Mesenchymal stem cell (in vitro differentiated cells and primary cell): ENCODE results near the gene SHANK2.

Experiments used
- DNase-seq: peaks from one replicate; pipeline ENCODE4 v3.0.0-alpha.2; 2013
- H2AFZ ChIP-seq: one replicate; pipeline ENCODE4 v1.6.1; 2013; ENCODE audit warnings: low read depth, mild to moderate bottlenecking, control low read depth, inconsistent platforms, low read length, moderate library complexity
- H2AK5ac ChIP-seq: 2 replicates; pipeline ENCODE4 v1.6.1; 2013; ENCODE audit warnings: low read length, moderate library complexity, mild to moderate bottlenecking, inconsistent platforms; ENCODE audit not compliant: severe bottlenecking
- H2BK120ac ChIP-seq: one replicate; pipeline ENCODE4 v1.6.1; 2013; ENCODE audit warnings: low read depth, mild to moderate bottlenecking, inconsistent platforms, low read length, moderate library complexity
- H2BK12ac ChIP-seq, 2 experiments: one replicate each; pipeline ENCODE4 v1.6.1; 2013; ENCODE audit warnings: inconsistent platforms in 2 of 2, low read length in 2 of 2, mild to moderate bottlenecking in 2 of 2, moderate library complexity in 2 of 2, control low read depth in 1 of 2
- H2BK15ac ChIP-seq: one replicate; pipeline ENCODE4 v1.6.1; 2013; ENCODE audit warnings: mild to moderate bottlenecking, low read depth, inconsistent platforms; ENCODE audit not compliant: poor library complexity, severe bottlenecking
- H2BK5ac ChIP-seq: 2 replicates; pipeline ENCODE4 v1.6.1; 2013; ENCODE audit warnings: low read depth, mild to moderate bottlenecking, low read length, control low read depth, inconsistent platforms; ENCODE audit not compliant: poor library complexity, severe bottlenecking
- H3K14ac ChIP-seq, 2 experiments: one replicate each; pipeline ENCODE4 v1.6.1; 2013; ENCODE audit warnings: inconsistent platforms in 2 of 2, low read length in 2 of 2, control low read depth in 1 of 2, mild to moderate bottlenecking in 1 of 2, moderate library complexity in 1 of 2
- H3K18ac ChIP-seq, 2 experiments: one replicate each; pipeline ENCODE4 v1.6.1; 2013; ENCODE audit warnings: inconsistent platforms in 2 of 2, low read length in 2 of 2, control low read depth in 1 of 2, low read depth in 1 of 2, mild to moderate bottlenecking in 1 of 2
- H3K23ac ChIP-seq, 2 experiments: one replicate each; pipeline ENCODE4 v1.6.1; 2013; ENCODE audit warnings: inconsistent platforms in 2 of 2, low read length in 2 of 2, mild to moderate bottlenecking in 2 of 2, moderate library complexity in 2 of 2, control low read depth in 1 of 2
- H3K27ac ChIP-seq: 2 replicates; pipeline ENCODE4 v1.5.1; 2013; ENCODE audit warnings: mild to moderate bottlenecking, moderate library complexity, low read length, control low read depth, inconsistent platforms; ENCODE audit not compliant: poor library complexity, severe bottlenecking
- H3K27me3 ChIP-seq, 2 experiments: 2 replicates each; pipeline versions ENCODE4 v1.6.1 to v1.7.0; 2013; ENCODE audit warnings: low read length in 2 of 2, mild to moderate bottlenecking in 2 of 2, moderate library complexity in 2 of 2, control low read depth in 1 of 2, inconsistent platforms in 1 of 2; ENCODE audit not compliant: control insufficient read depth in 1 of 2, insufficient read depth in 1 of 2
- H3K36me3 ChIP-seq, 2 experiments: 2 replicates each; pipeline versions ENCODE4 v1.6.1 to v1.7.0; 2013; ENCODE audit warnings: low read length in 2 of 2, control low read depth in 1 of 2, inconsistent platforms in 1 of 2, low read depth in 1 of 2, mild to moderate bottlenecking in 1 of 2; ENCODE audit not compliant: insufficient read depth in 2 of 2, control insufficient read depth in 1 of 2
- H3K4ac ChIP-seq, 2 experiments: one replicate each; pipeline ENCODE4 v1.6.1; 2013; ENCODE audit warnings: inconsistent platforms in 2 of 2, low read length in 2 of 2, mild to moderate bottlenecking in 2 of 2, moderate library complexity in 2 of 2, control low read depth in 1 of 2, low read depth in 1 of 2
- H3K4me1 ChIP-seq: 2 replicates; pipeline ENCODE4 v1.6.1; 2013; ENCODE audit warnings: low read depth, low read length, control low read depth; ENCODE audit not compliant: control insufficient read depth, insufficient read depth
- H3K4me2 ChIP-seq: 2 replicates; pipeline ENCODE4 v1.6.1; 2013; ENCODE audit warnings: low read length, mild to moderate bottlenecking, inconsistent platforms; ENCODE audit not compliant: poor library complexity, severe bottlenecking
- H3K4me3 ChIP-seq, 2 experiments: 2 replicates each; pipeline versions ENCODE4 v1.5.1 to v1.7.0; 2013; ENCODE audit warnings: low read length in 2 of 2, mild to moderate bottlenecking in 2 of 2, control low read depth in 1 of 2, low read depth in 1 of 2; ENCODE audit not compliant: insufficient read depth in 1 of 2
- H3K79me1 ChIP-seq: replicated peaks from 2 replicates; pipeline ENCODE4 v1.6.1; 2013; ENCODE audit warnings: mild to moderate bottlenecking, control low read depth, low read length, inconsistent platforms; ENCODE audit not compliant: poor library complexity, severe bottlenecking
- H3K9ac ChIP-seq: 2 replicates; pipeline ENCODE4 v1.7.0; 2013; ENCODE audit warnings: mild to moderate bottlenecking, low read length, moderate library complexity
- H3K9me3 ChIP-seq: 2 replicates; pipeline ENCODE4 v1.7.0; 2013; ENCODE audit warnings: mild to moderate bottlenecking, low read length; ENCODE audit not compliant: control insufficient read depth
- H4K8ac ChIP-seq: one replicate; pipeline ENCODE4 v1.6.1; 2013; ENCODE audit warnings: inconsistent platforms, mild to moderate bottlenecking, low read length, moderate library complexity
- H4K91ac ChIP-seq: one replicate; pipeline ENCODE4 v1.6.1; 2013; ENCODE audit warnings: mild to moderate bottlenecking, low read length, inconsistent platforms
- WGBS: methylation state at CpG from one replicate; pipeline ENCODE4 v1.1.7; 2013; ENCODE audit warnings: mixed read lengths; 5-methylcytosine and 5-hydroxymethylcytosine counted together

The SHANK2 gene

DNA sequence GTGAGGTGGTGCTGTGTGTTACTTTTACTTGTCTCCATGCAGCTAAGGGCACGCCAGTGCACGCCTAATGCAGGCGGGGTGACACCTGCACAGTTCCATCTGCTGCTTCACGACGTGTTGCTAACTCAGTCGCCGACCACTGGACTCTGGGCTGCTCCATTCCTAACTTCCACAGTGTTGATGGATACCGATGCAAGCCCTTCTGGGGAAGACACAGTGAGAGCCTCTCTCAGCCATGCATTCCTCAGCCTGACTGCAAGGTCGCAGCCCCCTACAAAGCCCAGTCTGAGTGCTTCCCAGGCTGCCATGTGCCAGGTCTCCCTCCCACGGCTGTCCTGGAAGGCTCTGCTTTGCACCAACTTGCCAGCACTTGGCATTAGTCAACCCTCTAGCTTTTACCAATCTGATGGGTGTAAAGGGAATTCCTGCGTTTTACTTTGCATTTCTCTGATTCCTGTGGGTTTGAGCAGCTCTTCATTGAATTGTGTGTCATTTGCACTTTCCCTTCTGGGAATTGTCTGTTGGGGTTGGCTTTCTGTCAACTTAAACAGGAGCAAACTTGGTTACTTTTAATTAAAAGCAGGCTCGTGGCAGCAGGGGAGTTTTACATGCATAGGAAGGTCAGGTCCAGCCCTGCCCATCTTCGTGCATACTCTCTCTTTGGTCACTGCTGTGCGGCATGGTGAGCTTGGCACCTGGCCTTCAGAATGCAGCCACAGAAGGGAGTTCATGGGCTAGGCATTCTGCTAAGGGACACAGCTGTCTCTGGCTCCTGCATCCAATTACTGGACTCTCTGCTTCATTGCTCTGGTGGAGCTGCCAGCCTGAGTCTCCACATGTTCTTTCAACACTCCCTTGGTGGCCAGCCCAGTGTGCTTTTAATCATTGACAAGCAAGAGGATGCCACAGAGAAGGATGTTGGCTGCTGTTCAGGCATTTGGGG, 34.6 kb upstream of the SHANK2 start:
- H3K4me2 ChIP-seq, result peak overlapping the region; percentile 11
- no peak overlapping the region for H2AFZ ChIP-seq
- H3K14ac ChIP-seq, result no peak overlapping the region
- H3K27me3 ChIP-seq, result peaks cover 0 to 29% of the 10 kb centered on the region in 2 experiments
- peak overlapping the region; percentile 14 for H2AK5ac ChIP-seq
- H3K79me1 ChIP-seq, result no peaks in the 10 kb centered on the region
- H3K27ac ChIP-seq, result peak overlapping the region; percentile 87
- 76% methylated on average over 13 of the region's 14 CpGs for WGBS
- peak; percentile 53 for DNase-seq
- H2BK15ac ChIP-seq, result no peak overlapping the region
- no peak overlapping the region for H3K4me3 ChIP-seq
- H3K36me3 ChIP-seq, result no peaks in the 10 kb centered on the region
- peaks cover 22% of the 10 kb centered on the region for H3K4me1 ChIP-seq
- no peak overlapping the region for H3K23ac ChIP-seq
- H3K4ac ChIP-seq, result no peak overlapping the region
- no peak overlapping the region for H4K8ac ChIP-seq
- H3K18ac ChIP-seq, result no peak overlapping the region
- peaks cover 22% of the 10 kb centered on the region for H3K9me3 ChIP-seq
- H2BK12ac ChIP-seq, result peak overlapping the region in 1 of 2 experiments; percentile 10
- no peak overlapping the region for H4K91ac ChIP-seq
- H2BK5ac ChIP-seq, result no peak overlapping the region
- H3K9ac ChIP-seq, result no peak overlapping the region
- H2BK120ac ChIP-seq, result no peak overlapping the region

DNA sequence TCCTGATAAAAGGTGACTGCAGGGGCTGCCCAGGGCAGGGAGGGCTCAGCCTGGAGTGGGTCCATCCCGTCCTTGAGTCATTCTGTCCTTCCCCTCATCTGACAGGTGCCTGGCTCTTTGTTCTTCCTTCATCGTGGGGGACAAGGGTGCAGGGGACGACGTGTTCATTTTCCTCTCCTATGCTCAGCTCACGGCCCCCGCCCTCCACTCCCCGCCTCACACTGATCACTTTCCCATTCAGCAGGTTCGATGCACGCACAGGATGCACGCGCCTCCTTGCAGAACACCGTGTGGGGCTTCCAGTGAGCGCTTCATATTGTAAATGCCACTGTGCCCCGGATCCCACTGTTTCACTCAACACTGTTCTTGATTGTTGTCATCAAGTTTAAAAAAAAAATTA, 32.7 kb upstream of the SHANK2 start:
- no peak overlapping the region for H2BK15ac ChIP-seq
- peaks cover 0 to 36% of the 10 kb centered on the region in 2 experiments for H3K27me3 ChIP-seq
- no peak overlapping the region for H4K8ac ChIP-seq
- H3K14ac ChIP-seq, result no peak overlapping the region
- H3K4me2 ChIP-seq, result no peak overlapping the region
- no peak overlapping the region for H2BK5ac ChIP-seq
- H3K9ac ChIP-seq, result no peak overlapping the region
- no peak overlapping the region for H3K4me3 ChIP-seq
- H2AK5ac ChIP-seq, result no peak overlapping the region
- no peak overlapping the region for H3K23ac ChIP-seq
- H3K9me3 ChIP-seq, result peaks cover 12% of the 10 kb centered on the region
- no peaks in the 10 kb centered on the region for H3K79me1 ChIP-seq
- H3K4ac ChIP-seq, result no peak overlapping the region
- no peak for DNase-seq
- 67% methylated on average over 11 of the region's 14 CpGs for WGBS
- H3K27ac ChIP-seq, result no peak overlapping the region
- H4K91ac ChIP-seq, result no peak overlapping the region
- no peak overlapping the region for H3K18ac ChIP-seq
- H3K4me1 ChIP-seq, result peaks cover 22% of the 10 kb centered on the region
- H2BK12ac ChIP-seq, result no peak overlapping the region
- H2BK120ac ChIP-seq, result no peak overlapping the region
- no peak overlapping the region for H2AFZ ChIP-seq
- H3K36me3 ChIP-seq, result no peaks in the 10 kb centered on the region

DNA sequence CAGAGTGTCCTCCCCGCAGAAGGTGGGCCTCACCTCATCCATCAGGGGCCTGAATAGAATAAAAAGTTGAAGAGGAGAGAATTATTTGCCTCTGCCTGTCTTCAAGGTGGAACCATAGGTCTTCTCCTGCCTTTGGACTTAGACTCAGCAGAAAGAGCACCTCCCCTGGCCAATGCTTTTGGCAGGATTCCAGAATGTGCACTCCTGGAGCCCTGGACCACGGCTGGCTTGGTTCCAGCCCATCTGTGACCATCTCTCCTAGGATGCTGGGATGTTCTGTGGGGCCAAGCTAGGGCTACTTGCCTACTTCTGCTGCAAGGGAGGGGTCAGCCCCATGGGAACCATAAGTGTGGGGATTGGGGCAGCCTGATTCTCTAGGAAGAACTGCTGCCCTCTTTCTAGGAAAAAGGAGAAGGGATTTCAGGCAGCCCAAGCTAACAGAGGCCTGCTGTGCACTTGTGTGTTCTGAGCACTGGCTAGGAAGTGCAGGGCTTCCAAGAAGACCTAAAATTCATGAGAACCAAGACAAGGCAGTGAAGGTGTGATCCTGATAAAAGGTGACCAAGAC, 32.2 kb upstream of the SHANK2 start:
- Histone ChIP-seq H3K27ac (no peak overlapping the region), H3K23ac (no peak overlapping the region), H3K4ac (no peak overlapping the region), H3K9ac (no peak overlapping the region), H3K36me3 (no peaks in the 10 kb centered on the region), H2BK12ac (no peak overlapping the region), H4K91ac (no peak overlapping the region), H2BK5ac (no peak overlapping the region), H2BK15ac (no peak overlapping the region), H3K79me1 (no peaks in the 10 kb centered on the region), H2BK120ac (no peak overlapping the region), H3K4me2 (no peak overlapping the region), H3K27me3 (peaks cover 0 to 41% of the 10 kb centered on the region in 2 experiments), H3K9me3 (peaks cover 7% of the 10 kb centered on the region), H2AFZ (no peak overlapping the region), H4K8ac (no peak overlapping the region), H3K4me3 (no peak overlapping the region), H3K14ac (no peak overlapping the region), H3K4me1 (peaks cover 22% of the 10 kb centered on the region), H3K18ac (no peak overlapping the region), H2AK5ac (no peak overlapping the region)
- DNase-seq, result no peak
- WGBS, result 86% methylated on average over 2 of the region's 2 CpGs

DNA sequence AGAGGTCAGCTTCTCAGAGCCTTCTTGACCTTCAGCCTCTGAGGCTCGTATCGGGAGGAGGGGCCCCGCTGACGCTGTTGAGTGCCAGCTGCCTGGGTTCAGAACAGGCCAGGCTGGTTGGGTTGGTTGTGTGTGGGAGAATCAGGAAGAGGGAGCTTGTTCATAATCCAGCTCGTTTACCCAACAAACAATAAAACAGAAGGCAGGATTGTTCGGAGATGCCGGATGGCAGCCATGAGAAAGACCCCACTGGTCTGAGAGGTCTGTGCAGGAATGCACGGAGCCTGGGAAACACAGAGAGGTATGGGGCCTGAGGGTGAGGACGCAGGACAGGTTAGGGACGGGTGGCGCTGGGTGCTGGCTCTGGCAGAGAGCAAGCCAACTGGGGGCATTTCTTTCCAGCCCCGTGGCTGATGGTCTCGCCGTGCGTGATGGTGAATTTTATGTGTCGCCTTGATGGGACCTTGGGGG, 31.6 kb upstream of the SHANK2 start:
- Histone ChIP-seq H2AFZ (no peak overlapping the region), H3K79me1 (no peaks in the 10 kb centered on the region), H2BK5ac (no peak overlapping the region), H3K4me1 (peaks cover 22% of the 10 kb centered on the region), H3K27me3 (peaks cover 0 to 42% of the 10 kb centered on the region in 2 experiments), H3K36me3 (no peaks in the 10 kb centered on the region), H4K8ac (no peak overlapping the region), H2AK5ac (peak overlapping the region; percentile 31), H3K4ac (no peak overlapping the region), H3K23ac (no peak overlapping the region), H3K27ac (no peak overlapping the region), H3K18ac (no peak overlapping the region), H2BK120ac (no peak overlapping the region), H3K9me3 (peaks cover 2% of the 10 kb centered on the region), H3K9ac (no peak overlapping the region), H3K4me2 (no peak overlapping the region), H3K14ac (no peak overlapping the region), H3K4me3 (no peak overlapping the region), H2BK12ac (no peak overlapping the region), H2BK15ac (no peak overlapping the region), H4K91ac (no peak overlapping the region)
- DNase-seq, result no peak
- 86% methylated on average over 15 of the region's 16 CpGs for WGBS
